ENCODE measurements around the gene SELPLG.

DNA sequence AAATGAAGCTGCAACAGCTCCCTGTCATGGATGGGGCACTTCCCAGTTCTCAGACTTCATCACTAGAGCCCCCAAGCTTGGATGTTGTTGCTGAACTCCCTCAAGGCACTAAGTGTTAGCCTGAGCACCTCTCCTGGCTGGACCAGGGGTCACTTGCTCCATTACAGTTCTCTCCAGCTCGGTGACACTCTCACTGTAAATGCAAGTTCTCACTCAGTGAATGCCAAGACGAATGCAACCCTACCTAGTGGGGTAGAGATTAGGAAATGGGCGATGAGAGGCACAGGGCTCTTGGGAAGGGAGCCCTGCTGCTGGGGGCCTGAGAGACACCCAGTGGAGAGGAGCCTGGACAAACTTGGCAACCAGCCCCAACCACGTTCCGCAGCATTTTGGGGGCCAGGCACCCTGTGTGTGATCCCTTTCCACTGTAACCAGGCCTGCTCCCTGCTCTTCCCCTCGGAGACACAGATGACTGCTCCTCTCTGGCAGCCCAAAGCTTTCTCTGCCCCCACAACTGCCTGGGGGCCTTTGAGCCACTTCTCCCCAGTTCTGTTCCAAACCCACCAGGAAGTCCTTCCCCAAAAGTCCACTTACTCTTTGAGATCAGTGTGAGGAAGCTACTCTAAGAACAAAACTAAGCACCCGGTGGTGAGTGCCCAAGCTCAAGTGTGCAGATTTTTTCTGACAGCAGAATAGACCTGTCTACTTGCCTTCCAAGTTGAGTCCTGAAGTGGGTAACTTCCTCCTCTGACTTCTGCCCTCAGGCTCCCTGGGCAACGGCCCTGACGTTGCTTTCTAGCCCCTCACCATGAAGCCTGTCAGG is 8.0 kb upstream of the SELPLG start:
- no peak for TF ChIP-seq CTCF (IDR thresholded peaks at IDR 0.05)
- TF ChIP-seq EZH2 (IDR thresholded peaks at IDR 0.05; ENCODE audit: borderline replicate concordance, insufficient read depth, low read depth, low read length, poor library complexity, severe bottlenecking) = no peak
